ENCODE measurements around the gene EPB41. TPM values are rescaled to one million over a fixed set of nuclear protein-coding genes. Genes with fewer than 3 reads are reported as not detected.
"Not testable (repeated sequence)": the region's sequence is repeated elsewhere in the genome, so short reads cannot be mapped to it uniquely, and the experiment has no call there.

EPB41 gene
- total RNA-seq, 1 experiment from 2014 or later = 41.7 TPM

GRCh38 chr1:29148656-29149491 is 234.5 kb downstream of the EPB41 start:
- no peaks in the 10 kb centered on the region for H3K9me2 ChIP-seq (ENCODE audit: insufficient read depth)
- RAD21 ChIA-PET (ENCODE audit: low non-redundant PET in 1 of 2, low total read pairs in 2 of 2, uncharacterized antibody in 2 of 2, unreplicated experiment in 2 of 2) = no interaction called here

GRCh38 chr1:29150346-29150745 is 236.0 kb downstream of the EPB41 start:
- RAD21 ChIA-PET (ENCODE audit: low non-redundant PET in 1 of 2, low total read pairs in 2 of 2, uncharacterized antibody in 2 of 2, unreplicated experiment in 2 of 2); H4K20me1 ChIP-seq (ENCODE audit: insufficient read depth); H3K4me3 ChIP-seq (replicated peaks in 1 of 2; ENCODE audit: low read depth in 1 of 2, low read length in 2 of 2); CTCF ChIA-PET; H3K4me1 ChIP-seq (ENCODE audit: control insufficient read depth in 1 of 2, insufficient read depth in 2 of 2, low read length in 2 of 2); H3K27me3 ChIP-seq (ENCODE audit: insufficient read depth, low read length); H3K4me2 ChIP-seq (ENCODE audit: low read length); H3K9ac ChIP-seq (ENCODE audit: low read length); intact Hi-C loops (cut with micrococcal nuclease); POLR2A ChIA-PET; DNase-seq (ENCODE audit: low read depth, low spot score); H3K27ac ChIP-seq (ENCODE audit: low read depth, low read length); ATAC-seq; H3K9me3 ChIP-seq (ENCODE audit: control insufficient read depth in 1 of 2, insufficient read depth in 1 of 2, low read depth in 1 of 2, low read length in 2 of 2); H2AFZ ChIP-seq (ENCODE audit: low read depth, low read length, poor library complexity, severe bottlenecking); BruUV-seq (replicated peaks); H3K9me2 ChIP-seq (ENCODE audit: insufficient read depth): not testable (repeated sequence)
- Histone ChIP-seq H3K79me2 (ENCODE audit: insufficient read depth, low read length) (peaks cover 46% of the 10 kb centered on the region), H3K36me3 (ENCODE audit: control insufficient read depth in 1 of 2, insufficient read depth in 2 of 2, low read length in 2 of 2) (peaks cover 69 to 73% of the 10 kb centered on the region in 2 experiments)

More at GRCh38 chr1:29148656-29149491, 234.5 kb downstream of the EPB41 start:
- Histone ChIP-seq H3K9me3 (ENCODE audit: control insufficient read depth in 1 of 2, insufficient read depth in 1 of 2, low read depth in 1 of 2, low read length in 2 of 2) (no peaks in the 10 kb centered on the region), H3K4me3 (replicated peaks in 1 of 2; ENCODE audit: low read depth in 1 of 2, low read length in 2 of 2) (no peak overlapping the region), H3K4me2 (ENCODE audit: low read length) (no peak overlapping the region), H3K27ac (ENCODE audit: low read depth, low read length) (0 out of 2 replicates have a peak overlapping the region, but pooled peaks have one; percentile 14), H3K27me3 (ENCODE audit: insufficient read depth, low read length) (no peaks in the 10 kb centered on the region), H3K4me1 (ENCODE audit: control insufficient read depth in 1 of 2, insufficient read depth in 2 of 2, low read length in 2 of 2) (peaks cover 0 to 7% of the 10 kb centered on the region in 2 experiments; a peak in 1 of 4 replicates), H3K9ac (ENCODE audit: low read length) (no peak overlapping the region), H3K36me3 (ENCODE audit: control insufficient read depth in 1 of 2, insufficient read depth in 2 of 2, low read length in 2 of 2) (peaks cover 59 to 63% of the 10 kb centered on the region in 2 experiments), H4K20me1 (ENCODE audit: insufficient read depth) (no peaks in the 10 kb centered on the region), H2AFZ (ENCODE audit: low read depth, low read length, poor library complexity, severe bottlenecking) (no peak overlapping the region), H3K79me2 (ENCODE audit: insufficient read depth, low read length) (peaks cover 32% of the 10 kb centered on the region)
- no peak for ATAC-seq
- TF ChIP-seq FOSL1 (IDR thresholded peaks at IDR 0.05; ENCODE audit: low read depth) = no peak
- TF ChIP-seq SIN3A (IDR thresholded peaks at IDR 0.05; ENCODE audit: low read depth) = no peak
- no peak for TF ChIP-seq EZH2phosphoT487 (IDR thresholded peaks at IDR 0.05; ENCODE audit: borderline replicate concordance)
- TF ChIP-seq JUND (IDR thresholded peaks at IDR 0.05) = no peak
- TF ChIP-seq POLR2A (IDR thresholded peaks at IDR 0.05; ENCODE audit: borderline replicate concordance, extremely low read depth, insufficient read depth, insufficient read length) = no peak
- TF ChIP-seq YY1 (IDR thresholded peaks at IDR 0.05; ENCODE audit: extremely low read depth, insufficient replicate concordance, low read depth, low read length) = no peak
- ChIA-PET CTCF (no interaction called here), POLR2A (no interaction called here)
- intact Hi-C loops (cut with micrococcal nuclease) = no loop called here
- no peak for DNase-seq (ENCODE audit: low read depth, low spot score)
- no TSS peak for BruUV-seq (replicated peaks)
